ENCODE data around the gene SLC2A9.

The SLC2A9 gene

GRCh38 chr4:9952415-9952950 lies 68.8 kb downstream of the SLC2A9 start:
- DNase-seq: no peak

GRCh38 chr4:9949573-9949972 lies 71.7 kb downstream of the SLC2A9 start:
- no peak for DNase-seq

DNA sequence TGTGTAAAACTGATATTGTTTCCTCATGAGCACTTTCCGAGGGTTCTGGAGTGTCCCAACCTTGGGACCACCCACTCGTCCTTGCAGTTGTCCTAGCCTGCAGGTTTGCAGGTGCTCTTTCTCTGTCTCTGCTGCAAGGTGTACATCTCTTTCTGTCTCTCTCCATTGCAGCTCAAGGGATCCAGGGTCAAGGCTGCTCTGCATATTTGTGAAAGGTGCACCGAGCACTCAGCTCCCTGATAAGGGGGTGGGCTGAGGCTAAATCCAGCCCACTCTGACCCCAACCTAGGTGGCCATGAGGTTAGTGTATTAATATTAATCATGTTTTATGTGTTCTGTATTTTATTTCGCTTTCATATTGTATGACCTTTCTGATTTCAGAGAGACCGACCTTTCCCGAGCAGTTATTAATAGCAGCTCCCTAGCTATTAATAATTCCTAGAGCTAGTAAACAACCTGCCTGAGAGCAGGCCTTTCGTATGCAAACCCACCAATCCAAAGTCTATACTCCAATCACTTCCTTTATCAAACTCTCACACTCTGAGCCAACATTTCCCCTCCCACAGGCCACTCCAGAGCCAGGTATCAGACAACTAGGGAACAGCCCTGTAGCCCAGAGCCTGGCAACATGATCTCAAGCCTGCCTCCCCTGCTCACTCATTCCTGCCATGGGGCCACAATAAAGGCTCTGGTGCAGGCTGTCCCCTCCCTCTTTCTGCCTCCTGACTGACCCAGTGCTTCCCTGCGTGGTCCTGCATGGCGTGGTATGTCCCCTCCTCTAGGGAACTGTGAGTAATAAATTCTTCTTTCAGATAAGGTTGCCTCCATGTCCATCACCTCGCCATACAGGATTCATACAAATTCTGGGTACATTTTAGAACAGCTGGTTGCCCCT lies 73.9 kb downstream of the SLC2A9 start:
- DNase-seq: no peak

DNA sequence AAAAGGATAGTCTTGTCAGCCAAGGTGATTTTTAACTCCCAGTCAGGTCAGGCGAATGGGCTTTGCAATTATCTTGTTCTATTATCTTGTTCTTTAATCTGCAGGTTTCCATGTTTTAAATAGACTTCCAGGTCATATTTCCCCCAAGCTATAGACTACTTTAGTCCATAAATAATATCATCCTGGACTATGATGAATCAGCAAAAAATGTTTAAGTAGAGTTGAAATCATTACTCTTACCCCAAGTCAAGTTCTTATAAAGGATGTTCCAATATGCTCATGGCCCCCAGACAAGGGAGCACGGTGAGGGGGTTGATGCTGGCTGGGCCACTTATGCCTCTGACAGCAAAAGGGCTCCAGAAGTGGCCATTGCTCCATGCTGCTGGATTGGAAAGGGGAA lies 75.1 kb downstream of the SLC2A9 start:
- DNase-seq: no peak

DNA sequence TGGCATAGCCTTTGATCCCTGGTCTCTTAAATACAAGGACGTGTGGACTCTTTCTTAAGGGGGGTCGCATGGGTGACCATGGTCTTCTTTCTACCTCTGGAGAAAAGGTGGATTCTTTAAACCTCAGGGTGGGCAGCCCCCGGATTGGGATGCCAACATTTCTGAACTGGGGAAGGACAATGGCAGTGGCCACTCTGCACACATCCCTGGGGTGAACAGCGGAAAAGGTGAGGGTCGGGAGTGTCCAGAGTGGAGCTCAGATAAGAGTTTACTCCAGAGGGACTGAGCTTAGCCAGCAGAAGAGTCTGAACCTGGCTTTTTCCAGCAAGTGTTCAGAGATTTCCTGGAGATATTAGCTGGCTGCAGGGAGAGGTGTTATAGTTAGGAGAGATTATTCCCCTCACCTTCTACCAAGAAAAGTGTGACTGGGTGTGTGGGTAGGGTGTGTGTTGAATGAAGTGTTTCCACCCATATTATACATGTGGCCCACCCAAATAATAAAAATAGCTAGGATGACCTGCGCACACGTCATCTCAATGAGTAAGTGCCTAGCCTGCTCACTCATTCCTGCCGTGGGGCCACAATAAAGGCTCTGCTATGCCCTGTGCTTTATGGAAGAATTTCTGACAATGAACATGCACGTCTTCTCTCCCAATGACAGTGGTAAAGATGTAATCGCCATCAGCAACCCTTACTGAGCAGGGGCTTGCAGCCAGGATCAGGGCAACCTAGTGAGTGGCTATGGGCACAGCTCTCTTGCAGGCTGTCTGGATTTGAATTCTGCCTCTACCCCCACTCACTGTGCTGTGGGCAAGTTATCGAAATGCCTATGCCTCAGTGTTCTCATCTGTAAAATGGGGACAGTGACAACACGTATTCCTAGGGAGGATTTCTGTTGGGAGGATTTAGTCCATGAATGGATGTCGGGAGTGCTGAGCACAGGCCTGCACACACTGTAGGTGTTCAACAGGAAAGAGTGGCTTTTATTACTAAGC lies 76.6 kb downstream of the SLC2A9 start:
- no peak for DNase-seq

- DNase-seq: no peak
These were observed 77.5 kb downstream of the SLC2A9 start for GRCh38 chr4:9943761-9944160.

DNA sequence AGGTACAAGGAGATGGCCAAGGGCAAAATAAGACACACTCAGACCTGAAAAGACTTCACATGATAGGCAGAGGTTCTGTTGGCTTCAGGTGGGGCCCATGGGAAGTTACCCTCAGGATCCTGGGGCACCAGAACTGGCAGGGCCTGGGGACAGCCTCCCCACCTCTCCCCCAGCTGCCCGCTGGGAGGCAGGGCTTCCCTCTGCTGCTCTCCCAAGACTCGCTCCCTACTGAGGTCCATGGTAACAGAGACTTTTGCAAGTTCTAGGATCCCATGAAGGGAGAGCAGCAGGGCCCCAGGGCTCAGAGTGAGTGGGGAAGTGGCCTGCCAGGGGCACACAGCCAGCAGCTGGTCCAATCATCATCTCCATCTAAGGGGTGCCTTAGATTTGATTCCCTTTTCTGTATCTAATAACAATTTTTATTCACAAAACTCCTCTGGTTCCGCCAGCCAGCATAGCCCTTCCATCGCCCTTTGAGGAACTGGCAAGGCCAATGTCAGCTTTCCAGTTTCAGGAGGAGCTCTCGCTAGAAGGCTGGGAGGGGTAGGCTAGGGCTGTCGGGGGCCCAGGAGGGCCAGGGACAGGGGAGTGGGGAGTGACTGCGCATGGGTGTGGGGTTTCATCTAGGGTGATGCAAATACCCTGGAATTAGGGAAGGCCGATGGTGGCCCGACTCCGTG lies 78.2 kb downstream of the SLC2A9 start:
- no peak for DNase-seq

GRCh38 chr4:9942139-9942538 lies 79.2 kb downstream of the SLC2A9 start:
- DNase-seq: no peak

GRCh38 chr4:9940041-9940440 lies 81.3 kb downstream of the SLC2A9 start:
- no peak for DNase-seq

- DNase-seq: no peak
These were observed 82.4 kb downstream of the SLC2A9 start for GRCh38 chr4:9938933-9939332.

DNA sequence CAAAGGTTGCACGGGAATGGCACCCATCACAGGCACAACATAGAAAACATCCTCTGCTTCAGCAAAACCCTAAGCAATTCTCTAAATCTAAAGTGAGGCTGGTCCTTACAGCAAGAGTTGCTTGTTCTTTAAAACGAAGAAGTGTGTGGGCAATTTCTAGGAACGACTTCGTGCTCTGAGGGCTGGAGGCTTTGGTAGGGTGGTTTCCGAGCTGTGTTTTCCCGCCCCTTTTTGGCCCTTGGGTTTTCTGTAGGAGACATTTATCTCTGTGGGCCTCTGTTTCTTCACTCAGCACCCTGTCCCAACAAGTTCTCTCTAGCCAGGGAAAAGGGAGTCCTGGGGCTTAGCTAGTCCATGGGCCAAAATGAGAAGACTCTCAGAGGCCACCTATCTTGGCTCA lies 84.2 kb downstream of the SLC2A9 start:
- no peak for DNase-seq

DNA sequence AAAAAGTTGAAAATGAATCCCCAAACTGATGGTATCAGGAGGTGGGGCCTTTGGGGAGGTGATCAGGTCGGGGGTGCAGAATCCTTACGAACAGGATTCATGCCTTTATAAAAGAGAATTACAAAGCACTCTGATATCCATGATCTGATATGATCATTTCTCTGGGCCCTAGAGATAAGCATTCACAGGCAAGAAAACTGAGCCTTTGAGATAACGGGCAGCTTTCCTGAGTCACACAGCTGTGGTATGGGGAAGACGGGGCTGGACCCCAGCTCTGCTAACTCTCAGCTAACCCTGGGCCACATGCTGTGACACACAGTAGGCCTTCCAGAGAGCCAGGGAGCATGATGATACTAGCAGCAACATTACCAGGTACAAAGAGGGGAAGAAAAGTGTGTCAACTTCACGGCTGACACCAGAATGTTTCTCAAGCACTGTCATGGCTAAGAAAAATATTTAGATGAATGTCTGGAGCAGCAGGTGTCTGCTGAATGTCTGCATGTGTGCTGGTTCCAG lies 85.1 kb downstream of the SLC2A9 start:
- DNase-seq: no peak

- no peak for DNase-seq
These were observed 87.3 kb downstream of the SLC2A9 start for GRCh38 chr4:9933956-9934355.

- DNase-seq: no peak
These were observed 88.1 kb downstream of the SLC2A9 start for GRCh38 chr4:9933184-9933583.

DNA sequence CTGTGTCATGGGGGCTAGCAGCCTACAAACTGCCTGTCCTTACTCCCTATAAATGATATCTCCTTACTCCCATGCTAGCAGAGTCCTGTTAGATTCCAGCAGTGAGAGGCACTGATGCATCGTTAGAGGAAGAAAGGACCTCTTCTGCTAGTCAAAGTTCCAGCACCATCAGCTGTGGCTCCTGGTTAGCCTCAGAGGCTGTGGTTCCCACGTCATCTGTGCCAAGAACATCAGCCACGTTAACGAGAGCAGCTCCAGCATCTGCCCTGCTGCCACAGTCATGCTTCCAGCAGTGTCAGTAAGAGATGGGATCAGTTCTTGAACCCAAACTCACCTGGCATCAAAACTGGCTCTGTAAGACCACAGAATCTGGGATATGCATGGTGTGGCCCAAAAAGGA lies 88.5 kb downstream of the SLC2A9 start:
- no peak for DNase-seq

- DNase-seq: no peak
These were observed 90.2 kb downstream of the SLC2A9 start for GRCh38 chr4:9931146-9931545.

GRCh38 chr4:9929111-9929510 lies 92.2 kb downstream of the SLC2A9 start:
- no peak for DNase-seq

DNA sequence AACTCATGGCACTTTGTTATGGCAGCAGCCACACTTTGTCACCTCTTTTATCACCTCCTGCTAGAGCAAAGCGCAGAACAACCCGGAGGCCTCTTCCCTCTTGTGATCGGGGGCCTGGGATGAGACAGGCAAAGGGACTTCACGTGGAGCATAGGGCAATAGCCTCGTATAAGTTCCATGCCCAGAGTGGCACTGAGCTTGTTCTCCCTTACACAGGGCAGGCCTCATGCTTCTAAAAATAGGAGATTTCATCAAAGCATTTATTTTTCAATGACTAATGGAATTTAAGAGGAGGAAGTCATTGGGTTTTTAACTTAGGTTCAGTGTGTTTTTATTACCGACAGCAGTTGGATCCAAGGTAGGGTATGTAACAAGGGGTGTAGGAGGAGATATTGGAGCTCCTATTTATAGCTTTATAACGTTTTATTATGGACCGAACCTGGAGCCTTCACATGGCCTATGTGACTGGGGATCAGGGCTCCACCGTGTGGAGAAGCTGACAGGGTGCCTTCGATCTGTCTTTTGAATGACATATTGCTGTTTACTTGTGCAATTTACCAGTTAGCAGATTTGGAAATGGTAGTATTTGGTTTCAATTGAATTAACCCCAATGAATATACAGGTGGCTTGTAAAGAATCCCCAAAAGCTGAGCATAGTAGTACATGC lies 93.8 kb downstream of the SLC2A9 start:
- DNase-seq: no peak

- DNase-seq: no peak
These were observed 94.7 kb downstream of the SLC2A9 start for GRCh38 chr4:9926586-9926985.

DNA sequence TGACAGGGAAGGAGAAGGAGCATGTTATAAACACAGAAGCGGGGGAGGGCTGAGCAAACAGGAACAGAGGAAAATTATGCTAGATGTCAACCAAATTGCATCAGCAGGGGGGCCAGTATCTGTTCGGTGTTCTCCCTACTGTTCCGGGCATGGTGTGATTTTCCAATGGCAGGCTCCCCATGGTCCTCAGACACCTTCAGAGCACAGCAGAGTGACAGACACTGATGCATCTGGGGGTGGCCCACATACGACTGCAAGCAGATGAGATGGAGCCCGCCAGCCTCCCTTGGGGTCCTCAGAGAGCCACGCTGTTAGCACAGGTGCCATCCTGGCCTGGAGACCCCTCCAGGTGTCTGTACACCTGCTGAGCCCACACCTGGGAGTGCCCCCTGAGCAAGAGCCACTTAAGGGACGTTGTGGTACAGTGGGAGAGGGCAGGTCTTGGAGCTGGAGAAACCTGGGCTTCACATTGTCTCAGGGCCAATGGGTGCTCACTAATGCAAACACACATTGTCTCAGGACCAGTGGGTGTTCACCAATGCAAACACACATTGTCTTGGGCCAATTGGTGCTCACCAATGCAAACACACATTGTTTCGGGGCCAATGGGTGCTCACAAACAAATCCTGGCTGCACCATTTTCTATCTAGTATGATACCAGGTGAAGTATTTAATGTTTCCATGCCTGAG lies 95.4 kb downstream of the SLC2A9 start:
- DNase-seq: no peak

GRCh38 chr4:9924750-9925149 lies 96.5 kb downstream of the SLC2A9 start:
- no peak for DNase-seq

Data from GDM1 (cell line).